Omental fat pad (tissue), 4 donors: ENCODE results near the gene MAPK1IP1L. TPM values are rescaled to one million over a fixed set of nuclear protein-coding genes. Genes with fewer than 3 reads are reported as not detected.

Source experiments
- ATAC-seq: fragments of 150-250 bp; one replicate; pipeline ENCODE4 v1.9.1; 2016; ENCODE audit warnings: mild to moderate bottlenecking, moderate library complexity; ENCODE audit not compliant: low FRiP score
- DNase-seq: peaks from one replicate; pipeline ENCODE4 v3.0.0-alpha.2; 2019; ENCODE audit warnings: low spot score
- CTCF ChIP-seq, 3 donors: fragments of 450-650 bp; IDR thresholded peaks; one replicate each; pipeline ENCODE4 v1.5.1; 2016 to 2017; ENCODE audit warnings: antibody characterized with exemption in 3 of 3, mild to moderate bottlenecking in 3 of 3, moderate library complexity in 2 of 3
- total RNA-seq, 4 donors: library from RNA; depleted of rRNA; stranded (reverse); fragments of >200 nt; gene quantifications; one replicate each; pipeline ENCODE4 v1.1.0, GENCODE V29; 2016

MAPK1IP1L gene
- total RNA-seq, 4 donors from 2014 or later: 32.5 to 81.3 (median 68.8) TPM

- TF ChIP-seq CTCF (IDR thresholded peaks at IDR 0.05): no peak
- no peak for DNase-seq
- ATAC-seq: no peak
Observed at GRCh38 chr14:55103971-55104954, 52.8 kb downstream of the MAPK1IP1L start.

- no peak for DNase-seq
Observed at GRCh38 chr14:55105991-55106390, 54.5 kb downstream of the MAPK1IP1L start.

GRCh38 chr14:55107766-55108554, 56.5 kb downstream of the MAPK1IP1L start:
- TF ChIP-seq CTCF (IDR thresholded peaks at IDR 0.05): no peak

More at GRCh38 chr14:55105991-55106390, 54.5 kb downstream of the MAPK1IP1L start:
- TF ChIP-seq CTCF (IDR thresholded peaks at IDR 0.05): no peak
- ATAC-seq: no peak

GRCh38 chr14:55109836-55110235, 58.4 kb downstream of the MAPK1IP1L start:
- no peak for TF ChIP-seq CTCF (IDR thresholded peaks at IDR 0.05)

More at GRCh38 chr14:55107766-55108554, 56.5 kb downstream of the MAPK1IP1L start:
- peak; percentile 55 for DNase-seq
- peak; percentile 86 for ATAC-seq

GRCh38 chr14:55111122-55111708, 59.8 kb downstream of the MAPK1IP1L start:
- ATAC-seq (no peak), DNase-seq (no peak)
- TF ChIP-seq CTCF (IDR thresholded peaks at IDR 0.05): no peak

More at GRCh38 chr14:55109836-55110235, 58.4 kb downstream of the MAPK1IP1L start:
- DNase-seq (no peak), ATAC-seq (no peak)

- DNase-seq: no peak
- ATAC-seq: no peak
- TF ChIP-seq CTCF (IDR thresholded peaks at IDR 0.05): no peak
Observed at GRCh38 chr14:55114720-55115119, 63.3 kb downstream of the MAPK1IP1L start.
